Neural crest cell (in vitro differentiated cells): Measurements from ENCODE around the gene SERTAD4. TPM values are rescaled to one million over a fixed set of nuclear protein-coding genes. Genes with fewer than 3 reads are reported as not detected.
A peak's percentile ranks its signal among the peaks of the same experiment; 100 is the strongest.
"Not testable (repeated sequence)": the region's sequence is repeated elsewhere in the genome, so short reads cannot be mapped to it uniquely, and the experiment has no call there.

ENCODE experiments used
- DNase-seq: peaks from one replicate; pipeline ENCODE4 v3.0.0; 2021; ENCODE audit warnings: low read depth, mixed read lengths, low spot score
- H3K27ac Mint-ChIP-seq: one replicate; pipeline ENCODE4 v1.8.0; 2021; ENCODE audit warnings: mild to moderate bottlenecking, mixed read lengths; ENCODE audit not compliant: unreplicated experiment
- H3K27me3 Mint-ChIP-seq: 2 replicates; pipeline ENCODE4 v1.8.0; 2021; ENCODE audit warnings: low read depth, mild to moderate bottlenecking, mixed read lengths
- H3K36me3 Mint-ChIP-seq: 2 replicates; pipeline ENCODE4 v1.8.0; 2021; ENCODE audit warnings: low read depth, mild to moderate bottlenecking, mixed read lengths
- H3K4me1 Mint-ChIP-seq: 2 replicates; pipeline ENCODE4 v1.8.0; 2021; ENCODE audit warnings: mixed read lengths
- H3K4me3 Mint-ChIP-seq: one replicate; pipeline ENCODE4 v1.8.0; 2021; ENCODE audit warnings: mild to moderate bottlenecking, mixed read lengths
- H3K9me3 Mint-ChIP-seq: 2 replicates; pipeline ENCODE4 v1.8.0; 2021; ENCODE audit warnings: mixed read lengths
- CTCF ChIP-seq: fragments of 200-600 bp; sonication (generic); conservative IDR thresholded peaks from 2 replicates; pipeline ENCODE4 v1.5.0; 2021; ENCODE audit warnings: antibody characterized with exemption, mild to moderate bottlenecking
- long read RNA-seq: library from polyadenylated mRNA; unstranded; transcript quantifications from one replicate; pipeline ENCODE4 v2.0.0, GENCODE V29; 2020
- total RNA-seq: library from RNA; stranded (reverse); gene quantifications from 2 replicates; pipeline ENCODE4 v1.2.1, GENCODE V29; 2021

The SERTAD4 gene
- 1.5 and 1.6 TPM in 2 replicates for total RNA-seq
- long read RNA-seq = 0 reads

GRCh38 chr1:210232511-210233215 is at the start of gene SERTAD4:
SERTAD4 (plus strand) TSS chr1:210232796; CDS start chr1:210237961, 5,165 bp downstream.
- peaks cover 64% of the 10 kb centered on the region for H3K27me3 Mint-ChIP-seq
- H3K36me3 Mint-ChIP-seq = no peaks in the 10 kb centered on the region
- no peak for TF ChIP-seq CTCF
- no peaks in the 10 kb centered on the region for H3K9me3 Mint-ChIP-seq
- no peak within 1 kb of the TSS for H3K27ac Mint-ChIP-seq
- H3K4me1 Mint-ChIP-seq = peaks cover 26% of the 10 kb centered on the region
- H3K4me3 Mint-ChIP-seq = peak within 1 kb of the TSS; percentile 83
- DNase-seq = peak; percentile 27

- H3K9me3 Mint-ChIP-seq = no peaks in the 10 kb centered on the region
Measured at GRCh38 chr1:210185063-210185462, 47.5 kb upstream of the SERTAD4 start.

GRCh38 chr1:210187849-210188606 is 44.6 kb upstream of the SERTAD4 start:
- H3K27me3 Mint-ChIP-seq, H3K27ac Mint-ChIP-seq, H3K36me3 Mint-ChIP-seq, H3K4me1 Mint-ChIP-seq, H3K9me3 Mint-ChIP-seq, DNase-seq, H3K4me3 Mint-ChIP-seq: not testable (repeated sequence)

More at GRCh38 chr1:210185063-210185462, 47.5 kb upstream of the SERTAD4 start:
- Mint-ChIP-seq H3K27me3 (no peaks in the 10 kb centered on the region), H3K4me3 (no peak overlapping the region), H3K4me1 (no peaks in the 10 kb centered on the region), H3K27ac (no peak overlapping the region), H3K36me3 (no peaks in the 10 kb centered on the region)
- no peak for TF ChIP-seq CTCF
- no peak for DNase-seq

GRCh38 chr1:210189426-210189825 is 43.2 kb upstream of the SERTAD4 start:
- no peaks in the 10 kb centered on the region for H3K27me3 Mint-ChIP-seq
- H3K9me3 Mint-ChIP-seq = no peaks in the 10 kb centered on the region
- H3K4me1 Mint-ChIP-seq = no peaks in the 10 kb centered on the region
- no peak for DNase-seq
- H3K36me3 Mint-ChIP-seq = no peaks in the 10 kb centered on the region
- H3K4me3 Mint-ChIP-seq = no peak overlapping the region
- TF ChIP-seq CTCF = no peak
- no peak overlapping the region for H3K27ac Mint-ChIP-seq

- no peaks in the 10 kb centered on the region for H3K9me3 Mint-ChIP-seq
- DNase-seq = no peak
- no peak for TF ChIP-seq CTCF
- peaks cover 5% of the 10 kb centered on the region for H3K36me3 Mint-ChIP-seq
- H3K27me3 Mint-ChIP-seq = no peaks in the 10 kb centered on the region
- H3K27ac Mint-ChIP-seq = peak overlapping the region; percentile 10
- no peaks in the 10 kb centered on the region for H3K4me1 Mint-ChIP-seq
- no peak overlapping the region for H3K4me3 Mint-ChIP-seq
Measured at GRCh38 chr1:210195635-210196160, 36.9 kb upstream of the SERTAD4 start.

GRCh38 chr1:210196266-210196665 is 36.3 kb upstream of the SERTAD4 start:
- not testable (repeated sequence) for H3K36me3 Mint-ChIP-seq, H3K4me3 Mint-ChIP-seq, H3K4me1 Mint-ChIP-seq, DNase-seq, H3K27me3 Mint-ChIP-seq, H3K9me3 Mint-ChIP-seq
- peak overlapping the region; percentile 10 for H3K27ac Mint-ChIP-seq
